ENCODE measurements around the gene ARHGAP1.

- TF ChIP-seq CTCF (conservative IDR thresholded peaks at IDR 0.05; ENCODE audit: low read length): no peak
- no peak for TF ChIP-seq EZH2phosphoT487 (IDR thresholded peaks at IDR 0.05; ENCODE audit: borderline replicate concordance, low read depth, low read length)
Measured at GRCh38 chr11:46637546-46637945, 62.9 kb downstream of the ARHGAP1 start.
